ENCODE results near the gene SPRR4. TPM values are rescaled to one million over a fixed set of nuclear protein-coding genes. Genes with fewer than 3 reads are reported as not detected.

The SPRR4 gene
- total RNA-seq, 4 donors from 2014 or later = not detected

DNA sequence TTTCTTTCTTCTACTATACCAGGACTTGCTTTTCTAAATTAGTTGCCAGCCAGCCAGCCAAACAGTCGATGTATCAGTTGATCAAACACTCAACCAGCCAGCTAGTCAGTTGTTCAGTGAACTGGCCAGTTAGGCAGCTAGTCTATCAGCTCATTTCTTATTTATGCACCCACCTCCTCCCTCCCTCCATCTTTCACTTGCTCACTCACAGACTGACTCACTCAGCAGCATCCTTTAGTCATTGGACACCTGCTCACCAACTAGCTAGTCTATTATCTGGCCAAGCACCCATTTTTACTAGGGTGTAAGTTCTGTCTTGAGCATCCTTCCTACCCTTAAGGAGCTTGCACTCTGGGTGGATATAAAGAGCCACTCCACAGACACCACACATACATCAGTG, 5.9 kb upstream of the SPRR4 start:
- ATAC-seq (ENCODE audit: low FRiP score) (no peak), DNase-seq (ENCODE audit: low spot score) (no peak)
- TF ChIP-seq, protein P1, sequence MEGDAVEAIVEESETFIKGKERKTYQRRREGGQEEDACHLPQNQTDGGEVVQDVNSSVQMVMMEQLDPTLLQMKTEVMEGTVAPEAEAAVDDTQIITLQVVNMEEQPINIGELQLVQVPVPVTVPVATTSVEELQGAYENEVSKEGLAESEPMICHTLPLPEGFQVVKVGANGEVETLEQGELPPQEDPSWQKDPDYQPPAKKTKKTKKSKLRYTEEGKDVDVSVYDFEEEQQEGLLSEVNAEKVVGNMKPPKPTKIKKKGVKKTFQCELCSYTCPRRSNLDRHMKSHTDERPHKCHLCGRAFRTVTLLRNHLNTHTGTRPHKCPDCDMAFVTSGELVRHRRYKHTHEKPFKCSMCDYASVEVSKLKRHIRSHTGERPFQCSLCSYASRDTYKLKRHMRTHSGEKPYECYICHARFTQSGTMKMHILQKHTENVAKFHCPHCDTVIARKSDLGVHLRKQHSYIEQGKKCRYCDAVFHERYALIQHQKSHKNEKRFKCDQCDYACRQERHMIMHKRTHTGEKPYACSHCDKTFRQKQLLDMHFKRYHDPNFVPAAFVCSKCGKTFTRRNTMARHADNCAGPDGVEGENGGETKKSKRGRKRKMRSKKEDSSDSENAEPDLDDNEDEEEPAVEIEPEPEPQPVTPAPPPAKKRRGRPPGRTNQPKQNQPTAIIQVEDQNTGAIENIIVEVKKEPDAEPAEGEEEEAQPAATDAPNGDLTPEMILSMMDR (IDR thresholded peaks at IDR 0.05) = no peak

GRCh38 chr1:152965853-152966252, 4.6 kb upstream of the SPRR4 start:
- no peak for DNase-seq (ENCODE audit: low spot score)
- no peak for ATAC-seq (ENCODE audit: low FRiP score)
- TF ChIP-seq, protein P1 (IDR thresholded peaks at IDR 0.05) = no peak

DNA sequence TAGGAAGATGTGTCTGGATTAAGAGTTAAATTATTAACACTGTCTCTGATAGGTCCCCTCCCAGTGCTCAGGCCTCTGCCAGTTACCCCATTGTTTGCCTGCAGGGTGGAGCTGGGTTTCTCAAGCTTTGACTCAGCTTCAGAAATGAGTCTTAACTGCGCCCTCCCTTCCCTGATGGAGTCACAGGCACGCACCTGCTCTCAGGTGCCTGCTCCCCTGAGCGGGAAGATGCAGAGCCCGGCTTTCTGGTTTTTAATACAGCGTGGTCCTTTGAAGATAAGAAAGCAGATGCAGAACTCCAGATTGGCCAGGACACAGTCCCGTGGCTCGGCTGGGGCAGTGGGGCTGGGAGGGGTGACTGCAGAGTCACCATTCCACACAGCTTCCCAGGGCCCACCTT, 3.2 kb upstream of the SPRR4 start:
- DNase-seq (ENCODE audit: low spot score) (no peak), ATAC-seq (ENCODE audit: low FRiP score) (no peak)
- TF ChIP-seq, protein P1 (IDR thresholded peaks at IDR 0.05) = no peak

DNA sequence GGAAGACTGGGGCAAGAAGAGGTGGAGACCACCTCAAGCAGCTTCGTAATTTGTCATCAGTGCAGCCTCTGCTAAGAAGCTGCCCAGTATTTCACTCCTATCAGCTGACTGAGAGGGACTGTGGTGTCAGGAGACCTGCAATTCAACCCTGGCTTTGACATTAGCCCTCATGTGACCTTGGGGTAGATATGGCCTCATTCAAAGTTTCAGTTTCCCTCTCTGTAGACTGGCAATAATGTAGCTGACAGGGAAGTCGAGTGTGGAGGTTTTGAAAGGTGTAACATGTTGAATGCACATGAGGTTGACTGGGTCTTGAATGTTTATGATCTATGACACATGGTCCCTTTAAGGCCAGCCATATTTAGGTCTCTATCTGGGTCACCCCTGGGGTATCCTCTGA, 2.2 kb upstream of the SPRR4 start:
- DNase-seq (ENCODE audit: low spot score) (no peak), ATAC-seq (ENCODE audit: low FRiP score) (no peak)
- TF ChIP-seq, protein P1 (IDR thresholded peaks at IDR 0.05) = no peak

- DNase-seq (ENCODE audit: low spot score) (no peak), ATAC-seq (ENCODE audit: low FRiP score) (no peak)
Observed at GRCh38 chr1:152969036-152969435, 1.4 kb upstream of the SPRR4 start.

GRCh38 chr1:152972196-152972886, 1.9 kb downstream of the SPRR4 start:
- TF ChIP-seq, protein P1 (IDR thresholded peaks at IDR 0.05) = no peak
- no peak for DNase-seq (ENCODE audit: low spot score)

More at GRCh38 chr1:152969036-152969435, 1.4 kb upstream of the SPRR4 start:
- TF ChIP-seq, protein P1 (IDR thresholded peaks at IDR 0.05) = no peak

GRCh38 chr1:152976688-152977087, 6.2 kb downstream of the SPRR4 start:
- no peak for ATAC-seq (ENCODE audit: low FRiP score)
- DNase-seq (ENCODE audit: low spot score) = no peak
- TF ChIP-seq, protein P1 (IDR thresholded peaks at IDR 0.05) = no peak

More at GRCh38 chr1:152972196-152972886, 1.9 kb downstream of the SPRR4 start:
- ATAC-seq (ENCODE audit: low FRiP score) = no peak
